ENCODE results near the gene PCDH9.

The PCDH9 gene

DNA sequence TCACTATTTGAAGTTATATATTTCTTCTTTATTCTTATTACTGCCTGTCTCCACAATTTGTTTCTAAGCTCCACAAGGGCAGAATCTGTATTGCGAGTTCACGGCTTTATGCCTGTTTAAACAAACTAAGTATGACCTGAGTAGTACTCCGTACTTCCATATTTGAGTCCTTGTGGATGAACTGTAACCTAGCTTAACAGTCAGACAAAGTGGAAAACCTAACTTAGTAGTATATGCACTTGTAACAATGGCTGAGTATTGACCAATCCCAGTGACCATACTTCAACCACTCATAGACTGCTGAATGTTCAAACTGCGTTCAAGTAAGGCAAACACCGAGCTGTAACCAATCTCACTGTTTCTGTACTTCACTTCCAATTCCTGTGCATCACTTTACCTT lies 292.7 kb downstream of the PCDH9 start:
- TF ChIP-seq SUZ12 (IDR thresholded peaks at IDR 0.05; ENCODE audit: extremely low read depth, insufficient read depth, insufficient read length) (no peak), ZNF274 (IDR thresholded peaks at IDR 0.05; ENCODE audit: low read depth, low read length) (no peak), YY1 (IDR thresholded peaks at IDR 0.05; ENCODE audit: insufficient read depth, insufficient read length) (no peak)
- Histone ChIP-seq H3K4me1 (ENCODE audit: insufficient read depth, insufficient read length) (no peaks in the 10 kb centered on the region), H3K27me3 (ENCODE audit: insufficient read depth, insufficient read length) (no peaks in the 10 kb centered on the region), H3K9ac (ENCODE audit: insufficient read length, low read depth) (no peak overlapping the region), H3K9me3 (ENCODE audit: insufficient read depth, low read length) (no peaks in the 10 kb centered on the region), H3K36me3 (ENCODE audit: insufficient read depth, insufficient read length, low read length) (no peaks in the 10 kb centered on the region), H3K4me3 (ENCODE audit: insufficient read length, low read depth) (no peak overlapping the region)
- no peak for DNase-seq (ENCODE audit: low read depth, low spot score)

DNA sequence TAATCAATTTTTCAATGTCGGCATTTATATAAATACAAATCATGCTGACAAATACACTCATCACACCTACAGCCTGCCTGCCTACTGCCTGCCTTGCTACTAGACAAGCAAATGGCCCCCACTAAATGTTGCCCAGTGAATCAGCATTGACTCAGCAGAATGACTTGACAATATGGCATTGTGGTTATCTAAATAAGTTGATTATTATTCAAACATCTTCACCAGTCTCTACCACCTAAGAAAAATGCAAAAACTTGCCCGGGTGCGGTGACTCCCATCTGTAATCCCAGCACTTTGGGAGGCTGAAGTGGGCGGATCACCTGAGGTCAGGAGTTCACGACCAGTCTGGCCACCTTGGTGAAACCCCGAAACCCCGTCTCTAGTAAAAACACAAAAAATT lies 296.1 kb downstream of the PCDH9 start:
- no peak overlapping the region for H3K4me3 ChIP-seq (ENCODE audit: insufficient read length, low read depth)
- no peaks in the 10 kb centered on the region for H3K36me3 ChIP-seq (ENCODE audit: insufficient read depth, insufficient read length, low read length)
- TF ChIP-seq ZNF274 (IDR thresholded peaks at IDR 0.05; ENCODE audit: low read depth, low read length): no peak
- TF ChIP-seq YY1 (IDR thresholded peaks at IDR 0.05; ENCODE audit: insufficient read depth, insufficient read length): no peak
- no peak for DNase-seq (ENCODE audit: low read depth, low spot score)
- no peaks in the 10 kb centered on the region for H3K4me1 ChIP-seq (ENCODE audit: insufficient read depth, insufficient read length)
- H3K9ac ChIP-seq (ENCODE audit: insufficient read length, low read depth): no peak overlapping the region
- no peaks in the 10 kb centered on the region for H3K9me3 ChIP-seq (ENCODE audit: insufficient read depth, low read length)
- no peaks in the 10 kb centered on the region for H3K27me3 ChIP-seq (ENCODE audit: insufficient read depth, insufficient read length)

DNA sequence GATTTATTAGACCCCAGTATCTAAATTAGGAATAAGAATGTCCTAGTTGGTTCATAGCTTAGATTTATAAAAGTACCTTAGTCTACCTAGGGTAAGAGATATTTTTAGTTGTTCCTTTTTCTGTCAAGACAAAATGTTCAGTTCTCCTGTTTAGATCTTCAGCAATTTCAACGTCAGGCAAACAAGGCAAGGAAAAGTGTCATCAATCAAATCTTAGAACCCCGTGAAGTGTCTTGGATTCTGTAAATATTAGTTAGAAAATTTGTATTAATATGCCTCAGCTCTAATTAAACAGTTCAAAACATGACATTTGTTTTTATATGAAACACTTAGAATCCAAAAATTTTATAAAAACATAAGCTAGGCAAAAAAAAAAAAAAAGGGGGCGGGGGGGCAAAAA lies 296.6 kb downstream of the PCDH9 start:
- H3K9me3 ChIP-seq (ENCODE audit: insufficient read depth, low read length): no peaks in the 10 kb centered on the region
- no peaks in the 10 kb centered on the region for H3K36me3 ChIP-seq (ENCODE audit: insufficient read depth, insufficient read length, low read length)
- no peak overlapping the region for H3K4me3 ChIP-seq (ENCODE audit: insufficient read length, low read depth)
- no peak overlapping the region for H3K9ac ChIP-seq (ENCODE audit: insufficient read length, low read depth)
- TF ChIP-seq ZNF274 (IDR thresholded peaks at IDR 0.05; ENCODE audit: low read depth, low read length): no peak
- TF ChIP-seq SUZ12 (IDR thresholded peaks at IDR 0.05; ENCODE audit: extremely low read depth, insufficient read depth, insufficient read length): no peak
- no peak for TF ChIP-seq YY1 (IDR thresholded peaks at IDR 0.05; ENCODE audit: insufficient read depth, insufficient read length)
- no peaks in the 10 kb centered on the region for H3K27me3 ChIP-seq (ENCODE audit: insufficient read depth, insufficient read length)
- no peaks in the 10 kb centered on the region for H3K4me1 ChIP-seq (ENCODE audit: insufficient read depth, insufficient read length)
- DNase-seq (ENCODE audit: low read depth, low spot score): no peak

DNA sequence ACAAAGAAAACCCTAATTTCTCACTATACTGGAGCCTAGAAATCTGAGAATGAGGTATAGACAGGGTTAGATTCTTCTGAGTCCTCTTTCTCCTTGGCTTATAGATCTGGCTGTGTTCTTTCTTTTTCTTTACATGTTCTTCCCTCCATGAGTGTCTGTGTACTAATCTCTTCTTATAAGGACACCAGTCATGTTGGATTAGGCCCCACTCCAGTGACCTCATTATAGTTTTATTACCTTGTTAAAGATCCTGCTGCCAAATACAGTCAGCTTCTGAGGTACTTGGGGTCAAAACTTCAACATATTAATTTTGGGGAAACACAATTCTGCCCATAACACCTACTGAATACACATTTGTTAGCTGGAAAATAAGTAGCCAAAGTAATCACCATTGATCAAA lies 302.6 kb downstream of the PCDH9 start:
- Histone ChIP-seq H3K4me1 (ENCODE audit: insufficient read depth, insufficient read length) (no peaks in the 10 kb centered on the region), H3K9me3 (ENCODE audit: insufficient read depth, low read length) (no peaks in the 10 kb centered on the region), H3K27me3 (ENCODE audit: insufficient read depth, insufficient read length) (no peaks in the 10 kb centered on the region), H3K9ac (ENCODE audit: insufficient read length, low read depth) (no peak overlapping the region), H3K4me3 (ENCODE audit: insufficient read length, low read depth) (no peak overlapping the region), H3K36me3 (ENCODE audit: insufficient read depth, insufficient read length, low read length) (no peaks in the 10 kb centered on the region)
- TF ChIP-seq ZNF274 (IDR thresholded peaks at IDR 0.05; ENCODE audit: low read depth, low read length) (no peak), SUZ12 (IDR thresholded peaks at IDR 0.05; ENCODE audit: extremely low read depth, insufficient read depth, insufficient read length) (no peak), YY1 (IDR thresholded peaks at IDR 0.05; ENCODE audit: insufficient read depth, insufficient read length) (no peak)
- no peak for DNase-seq (ENCODE audit: low read depth, low spot score)

DNA sequence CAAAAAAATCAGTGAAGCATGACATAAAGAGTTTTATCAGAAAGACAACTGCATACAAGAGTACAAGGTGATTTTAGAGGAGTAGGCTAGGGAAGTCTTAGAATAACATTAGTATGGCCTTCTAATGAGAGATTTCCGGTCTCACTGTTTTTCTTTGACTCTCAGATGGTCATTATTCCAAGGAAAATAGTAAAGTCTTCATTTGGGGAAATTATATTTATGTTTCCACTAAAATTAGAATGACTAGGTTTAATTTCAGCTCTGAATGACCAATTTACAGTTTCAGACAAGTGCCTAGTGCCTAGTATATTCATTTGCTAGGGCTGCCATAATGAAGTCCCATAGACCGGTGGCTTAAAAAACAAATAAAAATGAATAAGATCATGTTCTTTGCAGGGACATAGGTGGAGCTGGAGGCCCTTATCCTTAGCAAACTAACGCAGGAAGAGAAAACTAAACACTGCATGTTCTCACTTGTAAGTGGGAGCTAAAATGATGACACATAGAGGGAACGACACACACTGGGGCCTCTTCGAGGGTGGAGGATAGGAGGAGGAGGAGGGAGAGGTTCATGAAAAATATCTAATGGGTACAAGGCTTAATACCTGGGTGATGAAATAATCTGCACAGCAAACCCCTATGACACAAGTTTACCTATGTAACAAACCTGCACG lies 303.1 kb downstream of the PCDH9 start:
- Histone ChIP-seq H3K4me1 (ENCODE audit: insufficient read depth, insufficient read length) (no peaks in the 10 kb centered on the region), H3K9ac (ENCODE audit: insufficient read length, low read depth) (no peak overlapping the region), H3K36me3 (ENCODE audit: insufficient read depth, insufficient read length, low read length) (no peaks in the 10 kb centered on the region), H3K9me3 (ENCODE audit: insufficient read depth, low read length) (no peaks in the 10 kb centered on the region), H3K27me3 (ENCODE audit: insufficient read depth, insufficient read length) (no peaks in the 10 kb centered on the region), H3K4me3 (ENCODE audit: insufficient read length, low read depth) (no peak overlapping the region)
- TF ChIP-seq YY1 (IDR thresholded peaks at IDR 0.05; ENCODE audit: insufficient read depth, insufficient read length): no peak
- TF ChIP-seq SUZ12 (IDR thresholded peaks at IDR 0.05; ENCODE audit: extremely low read depth, insufficient read depth, insufficient read length): no peak
- TF ChIP-seq ZNF274 (IDR thresholded peaks at IDR 0.05; ENCODE audit: low read depth, low read length): no peak
- no peak for DNase-seq (ENCODE audit: low read depth, low spot score)

DNA sequence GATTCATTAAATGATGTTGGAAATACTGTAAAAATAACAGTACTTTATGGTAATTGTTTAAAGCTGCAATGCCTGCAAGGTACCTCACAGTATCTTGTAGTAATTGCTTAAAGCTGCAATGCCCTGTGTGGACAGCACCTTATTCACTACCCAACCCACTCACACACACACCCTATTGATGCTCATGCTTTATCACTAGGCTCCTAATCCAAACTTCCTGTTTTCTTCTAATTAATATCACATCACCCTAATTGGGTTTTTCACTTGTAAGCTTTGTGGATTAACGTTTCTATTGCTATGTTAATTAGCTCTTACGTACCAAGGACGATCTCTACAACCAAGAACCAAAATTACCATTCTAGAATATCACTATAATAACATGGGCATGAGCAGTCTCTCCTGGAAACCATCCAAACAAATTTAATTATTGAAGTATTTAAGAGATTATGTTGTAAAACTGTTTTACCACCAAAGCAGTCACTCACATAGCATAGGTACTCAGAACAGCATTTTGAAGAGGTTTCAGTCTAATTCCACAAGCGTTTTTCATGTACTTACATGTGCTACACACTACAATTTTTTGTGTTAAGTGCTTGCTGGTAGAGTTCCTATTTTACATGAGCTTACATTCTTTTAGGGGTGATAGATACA lies 303.8 kb downstream of the PCDH9 start:
- Histone ChIP-seq H3K9ac (ENCODE audit: insufficient read length, low read depth) (no peak overlapping the region), H3K9me3 (ENCODE audit: insufficient read depth, low read length) (no peaks in the 10 kb centered on the region), H3K27me3 (ENCODE audit: insufficient read depth, insufficient read length) (no peaks in the 10 kb centered on the region), H3K4me1 (ENCODE audit: insufficient read depth, insufficient read length) (no peaks in the 10 kb centered on the region), H3K4me3 (ENCODE audit: insufficient read length, low read depth) (no peak overlapping the region), H3K36me3 (ENCODE audit: insufficient read depth, insufficient read length, low read length) (no peaks in the 10 kb centered on the region)
- no peak for DNase-seq (ENCODE audit: low read depth, low spot score)
- TF ChIP-seq YY1 (IDR thresholded peaks at IDR 0.05; ENCODE audit: insufficient read depth, insufficient read length) (no peak), ZNF274 (IDR thresholded peaks at IDR 0.05; ENCODE audit: low read depth, low read length) (no peak), SUZ12 (IDR thresholded peaks at IDR 0.05; ENCODE audit: extremely low read depth, insufficient read depth, insufficient read length) (no peak)

DNA sequence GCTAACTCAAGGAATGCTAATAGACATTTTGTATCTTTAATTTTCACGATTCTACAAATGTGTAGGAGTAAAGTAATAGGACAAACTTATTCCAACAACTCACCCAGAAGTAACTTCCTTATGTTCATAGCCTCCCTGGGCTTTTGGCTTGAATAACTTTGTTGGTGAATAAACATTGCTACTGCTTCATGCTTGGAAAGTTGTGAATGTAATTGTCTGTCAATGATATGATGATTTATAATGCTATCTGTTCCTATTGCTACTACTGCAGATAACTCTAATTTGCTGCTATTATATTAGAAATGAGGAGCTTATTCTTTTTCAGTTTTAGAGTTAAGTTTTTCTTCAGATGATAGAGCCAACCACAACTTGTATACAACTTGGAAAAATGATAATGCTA lies 307.7 kb downstream of the PCDH9 start:
- Histone ChIP-seq H3K9me3 (ENCODE audit: insufficient read depth, low read length) (no peaks in the 10 kb centered on the region), H3K27me3 (ENCODE audit: insufficient read depth, insufficient read length) (no peaks in the 10 kb centered on the region), H3K4me3 (ENCODE audit: insufficient read length, low read depth) (no peak overlapping the region), H3K9ac (ENCODE audit: insufficient read length, low read depth) (no peak overlapping the region), H3K36me3 (ENCODE audit: insufficient read depth, insufficient read length, low read length) (no peaks in the 10 kb centered on the region), H3K4me1 (ENCODE audit: insufficient read depth, insufficient read length) (no peaks in the 10 kb centered on the region)
- DNase-seq (ENCODE audit: low read depth, low spot score): no peak
- TF ChIP-seq SUZ12 (IDR thresholded peaks at IDR 0.05; ENCODE audit: extremely low read depth, insufficient read depth, insufficient read length) (no peak), ZNF274 (IDR thresholded peaks at IDR 0.05; ENCODE audit: low read depth, low read length) (no peak), YY1 (IDR thresholded peaks at IDR 0.05; ENCODE audit: insufficient read depth, insufficient read length) (no peak)

Measured in NT2/D1 (cell line).